ENCODE results near the gene LGI2.

GRCh38 chr4:25050370-25051078 is 19.8 kb upstream of the LGI2 start:
- no peak for TF ChIP-seq CTCF (IDR thresholded peaks at IDR 0.05)
- no peak for TF ChIP-seq EP300 (IDR thresholded peaks at IDR 0.05)
- TF ChIP-seq POLR2A (IDR thresholded peaks at IDR 0.05; ENCODE audit: low read depth): no peak
- no peak for TF ChIP-seq POLR2AphosphoS5 (IDR thresholded peaks at IDR 0.05)

Data from esophagus muscularis mucosa (tissue), 4 donors.